Upper lobe of left lung (tissue), 4 donors: ENCODE results near the gene TMEM109.

ENCODE experiments used
- POLR2A ChIP-seq, 4 donors: fragments of 450-650 bp; IDR thresholded peaks; one replicate each; pipeline ENCODE4 v1.5.1; 2016 to 2017; ENCODE audit warnings: antibody characterized with exemption in 4 of 4, mild to moderate bottlenecking in 2 of 4
- TF ChIP-seq, protein P1 (sequence below), 6 experiments: fragments of 450-650 bp in 4 of 6; fragments of 200-600 bp in 2 of 6; sonication (generic) in 2 of 6; IDR thresholded peaks; one replicate each; pipeline ENCODE4 v1.5.1; 2016 to 2019; ENCODE audit warnings: antibody characterized with exemption in 6 of 6

DNA sequence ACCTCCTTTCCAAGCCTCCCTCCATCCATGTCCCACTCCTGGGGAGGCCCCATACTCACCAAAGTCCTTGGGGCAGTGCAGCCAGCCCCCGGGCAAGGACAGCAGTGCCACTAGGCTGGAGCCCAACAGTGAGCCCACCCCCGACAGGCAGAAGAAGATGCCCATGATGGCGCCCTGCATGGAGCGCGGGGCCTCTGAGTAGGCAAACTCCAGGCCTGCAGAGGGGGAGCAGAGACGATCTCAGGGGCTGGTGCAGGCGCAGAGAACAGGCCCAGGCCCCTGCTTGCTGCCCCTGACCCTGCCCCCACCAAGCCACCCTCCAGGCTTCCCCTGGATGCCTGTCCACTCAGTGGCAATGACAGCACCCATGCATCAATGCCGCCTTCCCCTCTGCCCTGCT is 23.9 kb downstream of the TMEM109 start:
- TF ChIP-seq, protein P1, sequence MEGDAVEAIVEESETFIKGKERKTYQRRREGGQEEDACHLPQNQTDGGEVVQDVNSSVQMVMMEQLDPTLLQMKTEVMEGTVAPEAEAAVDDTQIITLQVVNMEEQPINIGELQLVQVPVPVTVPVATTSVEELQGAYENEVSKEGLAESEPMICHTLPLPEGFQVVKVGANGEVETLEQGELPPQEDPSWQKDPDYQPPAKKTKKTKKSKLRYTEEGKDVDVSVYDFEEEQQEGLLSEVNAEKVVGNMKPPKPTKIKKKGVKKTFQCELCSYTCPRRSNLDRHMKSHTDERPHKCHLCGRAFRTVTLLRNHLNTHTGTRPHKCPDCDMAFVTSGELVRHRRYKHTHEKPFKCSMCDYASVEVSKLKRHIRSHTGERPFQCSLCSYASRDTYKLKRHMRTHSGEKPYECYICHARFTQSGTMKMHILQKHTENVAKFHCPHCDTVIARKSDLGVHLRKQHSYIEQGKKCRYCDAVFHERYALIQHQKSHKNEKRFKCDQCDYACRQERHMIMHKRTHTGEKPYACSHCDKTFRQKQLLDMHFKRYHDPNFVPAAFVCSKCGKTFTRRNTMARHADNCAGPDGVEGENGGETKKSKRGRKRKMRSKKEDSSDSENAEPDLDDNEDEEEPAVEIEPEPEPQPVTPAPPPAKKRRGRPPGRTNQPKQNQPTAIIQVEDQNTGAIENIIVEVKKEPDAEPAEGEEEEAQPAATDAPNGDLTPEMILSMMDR (IDR thresholded peaks at IDR 0.05), result no peak
- TF ChIP-seq POLR2A (IDR thresholded peaks at IDR 0.05), result no peak
